ENCODE data around the gene CDH1.

Gene CDH1

DNA sequence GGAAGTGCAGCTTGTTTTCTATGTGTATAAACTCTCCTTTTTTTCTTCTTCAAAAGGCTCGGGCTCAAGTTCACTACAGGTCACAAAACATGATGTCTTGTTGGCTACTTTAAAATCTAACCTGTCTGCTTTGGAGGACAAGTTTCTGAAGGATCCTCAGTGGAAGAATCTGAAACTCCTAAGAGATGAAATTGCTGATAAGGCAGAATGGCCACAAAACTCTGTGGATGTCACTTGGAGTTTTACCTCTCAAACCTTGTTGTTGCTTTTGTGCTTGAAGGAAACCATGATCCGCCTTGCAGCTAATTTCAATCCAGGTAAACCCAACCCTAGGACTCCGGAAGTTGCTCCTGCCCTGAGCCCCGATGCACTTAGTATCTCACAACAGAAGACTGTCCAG lies 122.7 kb downstream of the CDH1 start:
- DNase-seq = no peak

GRCh38 chr16:68860978-68861892 lies 124.1 kb downstream of the CDH1 start:
- no peak for DNase-seq

GRCh38 chr16:68866933-68867332 lies 129.8 kb downstream of the CDH1 start:
- DNase-seq = peak in 2 of 3 experiments; percentile 0 to 49

- no peak for DNase-seq
Observed at GRCh38 chr16:68869492-68870088, 132.5 kb downstream of the CDH1 start.

DNA sequence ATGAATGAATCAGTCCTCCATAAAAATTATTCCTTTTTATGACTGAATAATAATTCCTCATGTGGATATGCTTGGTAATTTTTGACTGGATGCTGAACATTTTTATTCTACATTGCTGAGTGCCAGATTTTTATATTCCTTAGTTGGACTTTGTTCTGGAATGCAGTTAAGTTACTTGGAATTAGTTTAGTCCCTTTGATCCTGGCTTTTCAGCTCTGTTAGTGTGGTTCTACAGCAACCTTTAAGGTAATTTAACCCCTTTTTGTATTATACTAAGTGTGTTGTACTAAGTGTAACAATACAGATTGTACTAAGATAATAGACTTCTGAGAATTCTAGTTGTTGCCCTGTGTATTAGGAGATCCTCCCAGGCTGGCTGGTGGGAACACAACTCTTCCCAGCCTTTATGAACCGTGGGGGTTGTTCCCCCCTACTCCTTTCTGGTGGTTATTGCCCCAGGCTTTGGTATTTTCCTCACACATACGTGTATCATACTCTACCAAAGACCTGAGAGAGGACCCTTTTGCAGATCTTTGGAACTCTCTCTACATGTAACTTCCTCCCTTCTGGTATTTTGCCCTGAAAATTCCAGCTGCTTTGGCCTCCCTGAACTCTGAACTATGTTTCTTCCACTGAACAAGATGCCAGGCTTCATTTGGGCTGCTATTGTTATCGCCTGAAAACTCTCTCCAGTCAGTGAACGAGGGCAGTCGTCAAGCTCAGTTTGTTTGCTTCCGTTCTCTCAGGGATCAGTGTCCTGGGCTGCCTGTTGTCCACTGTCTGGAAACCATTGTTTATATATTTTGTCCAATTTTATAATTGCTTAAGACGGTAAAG lies 136.8 kb downstream of the CDH1 start:
- DNase-seq = no peak

DNA sequence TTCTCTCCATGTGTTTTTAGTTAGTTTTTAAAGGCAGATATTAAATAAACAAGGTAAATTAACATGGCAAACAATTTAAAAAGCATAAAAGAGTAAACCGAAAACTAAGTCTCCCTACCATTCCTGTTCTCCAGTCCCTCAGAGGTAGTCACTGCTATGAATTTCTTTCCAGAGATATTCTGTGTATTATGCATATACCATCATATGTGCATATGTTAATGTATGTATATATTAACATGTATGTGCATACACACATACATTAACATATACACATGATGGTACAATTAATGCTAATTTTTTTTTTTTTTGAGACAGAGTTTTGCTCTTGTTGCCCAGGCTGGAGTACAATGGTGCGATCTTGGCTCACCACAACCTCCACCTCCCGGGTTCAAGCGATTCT lies 138.8 kb downstream of the CDH1 start:
- DNase-seq = no peak

- no peak for DNase-seq
Observed at GRCh38 chr16:68883685-68884084, 146.6 kb downstream of the CDH1 start.

DNA sequence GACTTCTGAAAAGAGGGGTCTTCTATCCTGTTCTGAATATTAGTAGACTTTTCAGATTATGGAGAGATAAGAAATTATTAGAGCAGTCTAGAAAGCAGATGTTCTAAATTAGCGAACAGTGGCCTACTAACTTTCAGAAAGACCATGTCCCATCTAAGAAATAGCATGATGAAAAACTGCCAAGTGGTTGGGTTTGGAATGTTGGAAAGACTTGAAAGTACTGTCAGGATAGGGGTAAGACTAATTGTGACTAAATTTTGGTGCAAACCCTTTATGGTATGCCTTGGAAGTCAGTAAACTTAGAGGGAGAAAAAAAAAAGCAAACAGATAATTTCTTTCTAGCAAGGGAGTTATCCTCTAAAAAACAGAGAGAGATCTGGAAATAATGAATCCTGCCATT lies 147.3 kb downstream of the CDH1 start:
- no peak for DNase-seq

Measured in NCI-H1417 (cell line).